H1 (cell line): Measurements from ENCODE around the gene ZNF25. TPM values are rescaled to one million over a fixed set of nuclear protein-coding genes. Genes with fewer than 3 reads are reported as not detected.

Source experiments
- CTCF ChIA-PET: fragments of 300-600 bp; sonication (Branson Sonifier 250); formaldehyde crosslinking; loops from one replicate; lab custom pipeline; 2021; ENCODE audit not compliant: partially characterized antibody; lab: Charles Lee
- POLR2A ChIA-PET: fragments of 300-600 bp; sonication (Branson Sonifier 250); formaldehyde crosslinking; loops from one replicate; lab custom pipeline; 2021; ENCODE audit warnings: inconsistent platforms; ENCODE audit not compliant: partially characterized antibody; lab: Charles Lee
- DNase-seq, 2 experiments: peaks; one replicate each; pipeline versions ENCODE4 v3.0.0 to v3.0.0-alpha.2; 2010 to 2022; ENCODE audit warnings: low spot score in 2 of 2, low read depth in 1 of 2, mixed read lengths in 1 of 2
- FAIRE-seq: peaks from 2 replicates; lab custom pipeline; 2011; peaks lifted over from hg19 to GRCh38; lab: Jason Lieb, UNC
- H2AFZ ChIP-seq: 2 replicates; pipeline ENCODE4 v1.8.1; 2012; ENCODE audit warnings: low read length, inconsistent platforms
- H2AK5ac ChIP-seq: 2 replicates; pipeline ENCODE4 v1.6.1; 2013; ENCODE audit warnings: low read depth, low read length
- H2BK120ac ChIP-seq: replicated peaks from 2 replicates; pipeline ENCODE3; 2013; ENCODE audit warnings: low read depth, low read length, inconsistent platforms
- H2BK12ac ChIP-seq: 2 replicates; pipeline ENCODE4 v1.6.1; 2013; ENCODE audit warnings: low read depth, low read length
- H2BK15ac ChIP-seq: 2 replicates; pipeline ENCODE4 v1.6.1; 2013; ENCODE audit warnings: low read length
- H2BK20ac ChIP-seq: 2 replicates; pipeline ENCODE4 v1.6.1; 2013; ENCODE audit warnings: low read length
- H2BK5ac ChIP-seq: 2 replicates; pipeline ENCODE4 v1.6.1; 2013; ENCODE audit warnings: low read depth, low read length
- H3K14ac ChIP-seq: 2 replicates; pipeline ENCODE4 v1.6.1; 2013; ENCODE audit warnings: inconsistent platforms; ENCODE audit not compliant: insufficient read length
- H3K18ac ChIP-seq: 2 replicates; pipeline ENCODE4 v1.6.1; 2013; ENCODE audit warnings: low read length; ENCODE audit errors: extremely low read depth
- H3K23ac ChIP-seq: 2 replicates; pipeline ENCODE4 v1.6.1; 2013; ENCODE audit warnings: inconsistent platforms; ENCODE audit not compliant: insufficient read length
- H3K23me2 ChIP-seq: 2 replicates; pipeline ENCODE4 v1.6.1; 2013; ENCODE audit warnings: low read depth, low read length
- H3K27ac ChIP-seq: 2 replicates; pipeline ENCODE4 v1.6.1; 2011; ENCODE audit warnings: low read depth, low read length, inconsistent platforms
- H3K27me3 ChIP-seq, 4 experiments: replicated peaks in 1 of 4; 1 replicate in 1 of 4; 2 replicates in 3 of 4; pipeline versions ENCODE4 v1.6.1 to v1.8.1; 2011 to 2013; ENCODE audit warnings: low read length in 3 of 4, mild to moderate bottlenecking in 3 of 4, inconsistent platforms in 2 of 4, mixed read lengths in 2 of 4, moderate library complexity in 1 of 4; ENCODE audit not compliant: control insufficient read depth in 3 of 4, insufficient read depth in 3 of 4; ENCODE audit errors: extremely low read depth in 1 of 4
- H3K36me3 ChIP-seq, 4 experiments: 2 replicates each; pipeline versions ENCODE4 v1.6.1 to v1.8.1; 2011 to 2013; ENCODE audit warnings: mild to moderate bottlenecking in 4 of 4, low read length in 3 of 4, moderate library complexity in 2 of 4, control low read depth in 1 of 4, inconsistent platforms in 1 of 4; ENCODE audit not compliant: insufficient read depth in 4 of 4, control insufficient read depth in 2 of 4
- H3K4ac ChIP-seq: replicated peaks from 2 replicates; pipeline ENCODE3; 2013; ENCODE audit warnings: low read length, low read depth, mixed read lengths, inconsistent platforms; ENCODE audit not compliant: insufficient read length
- H3K4me1 ChIP-seq, 4 experiments: replicated peaks in 1 of 4; 1 replicate in 1 of 4; 2 replicates in 3 of 4; pipeline versions ENCODE4 v1.6.1 to v1.8.1; 2011 to 2013; ENCODE audit warnings: low read length in 3 of 4, inconsistent platforms in 2 of 4, mixed read lengths in 1 of 4; ENCODE audit not compliant: insufficient read depth in 4 of 4, control insufficient read depth in 3 of 4
- H3K4me2 ChIP-seq, 2 experiments: 2 replicates each; pipeline versions ENCODE4 v1.6.1 to v1.8.1; 2011 to 2013; ENCODE audit warnings: low read depth in 2 of 2, low read length in 2 of 2, control low read depth in 1 of 2, inconsistent platforms in 1 of 2, mild to moderate bottlenecking in 1 of 2; ENCODE audit not compliant: insufficient read depth in 1 of 2
- H3K4me3 ChIP-seq, 4 experiments: fragments of 200-600, 300-600 bp in 1 of 4; sonication (generic), shearing (Covaris generic), sonication (Bioruptor Twin) in 1 of 4; 2 replicates each; pipeline versions ENCODE4 v1.5.1 to v1.8.1; 2011 to 2016; ENCODE audit warnings: low read length in 4 of 4, low read depth in 3 of 4, control low read depth in 2 of 4, inconsistent platforms in 2 of 4, mild to moderate bottlenecking in 2 of 4, mixed read lengths in 1 of 4, moderate library complexity in 1 of 4; ENCODE audit not compliant: insufficient read depth in 2 of 4; ENCODE audit errors: extremely low read depth in 1 of 4
- H3K56ac ChIP-seq: replicated peaks from 2 replicates; pipeline ENCODE3; 2013; ENCODE audit warnings: low read depth, mild to moderate bottlenecking, mixed read lengths, low read length, inconsistent platforms; ENCODE audit not compliant: insufficient read length
- H3K79me1 ChIP-seq: 2 replicates; pipeline ENCODE4 v1.6.1; 2013; ENCODE audit warnings: low read depth, low read length, control low read depth
- H3K79me2 ChIP-seq, 2 experiments: 2 replicates each; pipeline versions ENCODE4 v1.6.1 to v1.8.1; 2012 to 2013; ENCODE audit warnings: low read length in 2 of 2, mild to moderate bottlenecking in 2 of 2, inconsistent platforms in 1 of 2; ENCODE audit not compliant: insufficient read depth in 2 of 2, control insufficient read depth in 1 of 2
- H3K9ac ChIP-seq, 4 experiments: replicated peaks in 1 of 4; 1 replicate in 1 of 4; 2 replicates in 3 of 4; pipeline versions ENCODE4 v1.6.1 to v1.8.1; 2011 to 2013; ENCODE audit warnings: low read depth in 3 of 4, low read length in 3 of 4, control low read depth in 2 of 4, mild to moderate bottlenecking in 2 of 4, moderate library complexity in 2 of 4, inconsistent platforms in 1 of 4; ENCODE audit errors: extremely low read depth in 1 of 4
- H3K9me3 ChIP-seq, 2 experiments: 2 replicates each; pipeline versions ENCODE4 v1.6.1 to v1.8.1; 2012 to 2013; ENCODE audit warnings: mild to moderate bottlenecking in 2 of 2, moderate library complexity in 2 of 2, control low read depth in 1 of 2, inconsistent platforms in 1 of 2, low read depth in 1 of 2, low read length in 1 of 2, mixed read lengths in 1 of 2; ENCODE audit not compliant: insufficient read depth in 2 of 2
- H4K20me1 ChIP-seq, 2 experiments: replicated peaks in 1 of 2; 2 replicates each; pipeline versions ENCODE3 to v1.8.1; 2011 to 2013; ENCODE audit warnings: inconsistent platforms in 2 of 2, low read length in 2 of 2, mild to moderate bottlenecking in 1 of 2; ENCODE audit not compliant: insufficient read depth in 2 of 2, control insufficient read depth in 1 of 2
- H4K5ac ChIP-seq: 2 replicates; pipeline ENCODE4 v1.6.1; 2013; ENCODE audit warnings: low read length, low read depth, mixed read lengths, inconsistent platforms; ENCODE audit not compliant: insufficient read length
- H4K8ac ChIP-seq: 2 replicates; pipeline ENCODE4 v1.8.0; 2013; ENCODE audit warnings: mild to moderate bottlenecking, moderate library complexity, low read length, inconsistent platforms; ENCODE audit not compliant: insufficient read depth; ENCODE audit errors: extremely low read depth
- H4K91ac ChIP-seq: replicated peaks from 2 replicates; pipeline ENCODE3; 2013; ENCODE audit warnings: low read length, mixed read lengths, inconsistent platforms; ENCODE audit not compliant: insufficient read length
- CBX8 ChIP-seq: fragments of 300-800, 300-1000 bp; sonication (generic); IDR thresholded peaks from 2 replicates; pipeline ENCODE4 v1.7.1; 2016; ENCODE audit warnings: low read depth, low read length, borderline replicate concordance
- CTBP2 ChIP-seq: IDR thresholded peaks from 2 replicates; pipeline ENCODE4 v1.7.0; 2011; ENCODE audit warnings: borderline replicate concordance, mild to moderate bottlenecking, moderate library complexity, mixed read lengths, low read length; ENCODE audit not compliant: insufficient read depth, insufficient read length
- EGR1 ChIP-seq: IDR thresholded peaks from 2 replicates; pipeline ENCODE4 v1.6.1; 2011; ENCODE audit warnings: low read depth, low read length, borderline replicate concordance
- EZH2 ChIP-seq: fragments of 200-600 bp; sonication (generic); IDR thresholded peaks from 2 replicates; pipeline ENCODE4 v1.7.1; 2012; ENCODE audit warnings: low read depth, mild to moderate bottlenecking, moderate library complexity, low read length, inconsistent platforms; ENCODE audit not compliant: severe bottlenecking
- GTF2F1 ChIP-seq: IDR thresholded peaks from 2 replicates; pipeline ENCODE4 v1.6.1; 2012; ENCODE audit warnings: low read depth, low read length, improper control_type of control experiment, borderline replicate concordance
- HDAC2 ChIP-seq, 2 experiments: fragments of 300-600 bp in 1 of 2; sonication (generic) in 1 of 2; IDR thresholded peaks; 2 replicates each; pipeline ENCODE4 v1.6.1; 2011 to 2012; ENCODE audit warnings: low read depth in 2 of 2, low read length in 2 of 2, mild to moderate bottlenecking in 2 of 2, moderate library complexity in 2 of 2, borderline replicate concordance in 1 of 2, inconsistent platforms in 1 of 2
- KDM1A ChIP-seq: fragments of 200-600, 300-600 bp; sonication (generic); IDR thresholded peaks from 2 replicates; pipeline ENCODE4 v1.7.1; 2016; ENCODE audit warnings: mild to moderate bottlenecking, low read length, borderline replicate concordance
- KDM4A ChIP-seq: IDR thresholded peaks from one replicate; pipeline ENCODE4 v1.7.1; 2012; ENCODE audit warnings: low read depth, mild to moderate bottlenecking, moderate library complexity, low read length, inconsistent platforms; ENCODE audit not compliant: severe bottlenecking
- POU5F1 ChIP-seq: IDR thresholded peaks from 2 replicates; pipeline ENCODE4 v1.6.1; 2011; ENCODE audit warnings: low read depth, mild to moderate bottlenecking, low read length, moderate library complexity
- RBBP5 ChIP-seq: IDR thresholded peaks from 2 replicates; pipeline ENCODE4 v1.7.1; 2012; ENCODE audit warnings: low read depth, mild to moderate bottlenecking, inconsistent platforms, low read length, moderate library complexity, borderline replicate concordance
- SAP30 ChIP-seq: fragments of 300-600 bp; sonication (generic); IDR thresholded peaks from 2 replicates; pipeline ENCODE4 v1.7.1; 2012; ENCODE audit warnings: low read length, moderate library complexity, mild to moderate bottlenecking, inconsistent platforms; ENCODE audit not compliant: insufficient read depth, insufficient replicate concordance
- SIN3A ChIP-seq, 2 experiments: IDR thresholded peaks in 1 of 2; conservative IDR thresholded peaks in 1 of 2; 2 replicates each; pipeline ENCODE4 v1.6.1; 2011 to 2012; ENCODE audit warnings: low read length in 2 of 2, improper control_type of control experiment in 1 of 2, low read depth in 1 of 2, mild to moderate bottlenecking in 1 of 2
- TEAD4 ChIP-seq: IDR thresholded peaks from 2 replicates; pipeline ENCODE4 v1.6.1; 2012; ENCODE audit warnings: low read depth, low read length, inconsistent platforms, mixed read lengths
- WGBS, 2 experiments: shearing (Covaris generic) in 1 of 2; methylation state at CpG; one replicate each; pipeline versions ENCODE4 v1.1.6 to v1.1.7; 2013 to 2015; ENCODE audit warnings: low lambda C conversion rate in 2 of 2, mixed read lengths in 2 of 2, inconsistent platforms in 1 of 2, low coverage in 1 of 2, missing lambda C conversion rate in 1 of 2; ENCODE audit not compliant: insufficient replicate concordance in 2 of 2, insufficient coverage in 1 of 2, insufficient read length in 1 of 2; ENCODE audit errors: extremely low coverage in 1 of 2, missing lambda C conversion rate in 1 of 2; 5-methylcytosine and 5-hydroxymethylcytosine counted together
- polyA plus RNA-seq, 7 experiments: library from polyadenylated mRNA; depleted of rRNA in 3 of 7; stranded (reverse) in 5 of 7; unstranded in 2 of 7; fragments of >200 nt in 5 of 7; fragments of 200-250 nt in 2 of 7; gene quantifications; 1 replicate in 5 of 7; 2 replicates in 1 of 7; 4 replicates in 1 of 7; pipeline versions ENCODE4 v1.2.1 to v1.2.3, GENCODE V29; 2011 to 2013; ENCODE audit warnings: missing spikeins in 2 of 7, mixed read lengths in 2 of 7
- total RNA-seq: library from RNA; stranded (reverse); fragmentation: NEBNext Ultra II Directional; extraction: Animal tissue kit (Norgen Biotek cat#: 25700); gene quantifications from 2 replicates; pipeline ENCODE4 v1.2.1, GENCODE V29; 2021

ZNF25 gene
- total and polyA plus RNA-seq, 2 of the 8 experiments (the other 6 are each of a cell fraction or from before 2014, with no cell fraction given), result 0.17 to 1.3 TPM

GRCh38 chr10:38007991-38008390, 31.5 kb upstream of the ZNF25 start:
- POLR2A ChIA-PET, result no interaction called here
- no peak for TF ChIP-seq CTBP2
- TF ChIP-seq RBBP5, result no peak
- TF ChIP-seq HDAC2 (IDR thresholded peaks at IDR 0.05; ENCODE audit: borderline replicate concordance in 1 of 2, low read depth in 2 of 2, low read length in 2 of 2), result no peak
- TF ChIP-seq TEAD4, result no peak
- no peak for TF ChIP-seq EZH2
- TF ChIP-seq EGR1, result no peak
- no peak for TF ChIP-seq CBX8
- no peak for TF ChIP-seq POU5F1
- no peak for TF ChIP-seq SIN3A (conservative IDR thresholded peaks at IDR 0.05 in 1 of 2, IDR thresholded peaks at IDR 0.05 in 1 of 2; ENCODE audit: low read depth in 1 of 2, low read length in 2 of 2)
- no peak for TF ChIP-seq KDM4A
- no peak for TF ChIP-seq KDM1A
- TF ChIP-seq GTF2F1, result no peak
- no peak for TF ChIP-seq SAP30

More at GRCh38 chr10:38007991-38008390, 31.5 kb upstream of the ZNF25 start:
- no peaks in the 10 kb centered on the region for H3K27me3 ChIP-seq
- whole genome bisulfite sequencing, 2 experiments, result 83% methylated on average over 3 of the region's 3 CpGs; no CpG with 5 or more reads in 1 of the 2 experiments
- no peak overlapping the region for H2BK5ac ChIP-seq
- H3K9me3 ChIP-seq, result peaks cover 4 to 19% of the 10 kb centered on the region in 2 experiments; a peak in 2 of 4 replicates
- H3K4me2 ChIP-seq, result no peak overlapping the region
- DNase-seq (no peak), FAIRE-seq (no peak)
- no peak overlapping the region for H3K18ac ChIP-seq
- no peak overlapping the region for H3K4ac ChIP-seq
- no peak overlapping the region for H2BK20ac ChIP-seq
- H3K27ac ChIP-seq, result no peak overlapping the region
- H3K79me1 ChIP-seq, result no peaks in the 10 kb centered on the region
- H3K23ac ChIP-seq, result no peak overlapping the region
- no peak overlapping the region for H2AFZ ChIP-seq
- H2BK15ac ChIP-seq, result no peak overlapping the region
- no peak overlapping the region for H3K14ac ChIP-seq
- H3K56ac ChIP-seq, result no peak overlapping the region
- H4K5ac ChIP-seq, result no peak overlapping the region
- no peaks in the 10 kb centered on the region for H4K20me1 ChIP-seq
- CTCF ChIA-PET, result interaction anchor here (1.3 kb wide), 1 partner anchor 31 kb away, joined by 4 read pairs; the partner anchor contains the start of gene ZNF25
- no peak overlapping the region for H2BK120ac ChIP-seq
- H3K9ac ChIP-seq, result no peak overlapping the region
- H4K91ac ChIP-seq, result no peak overlapping the region
- no peaks in the 10 kb centered on the region for H3K4me1 ChIP-seq
- peaks cover 2% of the 10 kb centered on the region; the same call in 1 of the 2 replicates for H3K23me2 ChIP-seq
- H2AK5ac ChIP-seq, result no peak overlapping the region
- no peaks in the 10 kb centered on the region for H3K36me3 ChIP-seq
- H4K8ac ChIP-seq, result no peak overlapping the region
- no peak overlapping the region for H3K4me3 ChIP-seq
- H2BK12ac ChIP-seq, result no peak overlapping the region
- H3K79me2 ChIP-seq, result peaks cover 0 to 7% of the 10 kb centered on the region in 2 experiments; a peak in 2 of 4 replicates
